NCI-H2196 treated with DMSO at 0.1 percent for 48 hours (cell line): ENCODE data around the gene DNAI2.
"Not testable (repeated sequence)": the region's sequence is repeated elsewhere in the genome, so short reads cannot be mapped to it uniquely, and the experiment has no call there.

Source experiments
- DNase-seq: peaks from one replicate; lab custom pipeline; 2025; ENCODE audit not compliant: unreplicated experiment; lab: John Stamatoyannopoulos, UW

DNAI2 gene

GRCh38 chr17:74274709-74275340 lies 791 bp downstream of the DNAI2 start:
- peak; percentile 16 for DNase-seq

- DNase-seq: no peak
Observed at GRCh38 chr17:74276051-74276476, 2.0 kb downstream of the DNAI2 start.

- DNase-seq: no peak
Observed at GRCh38 chr17:74276541-74277009, 2.5 kb downstream of the DNAI2 start.

GRCh38 chr17:74277935-74278334 lies 3.9 kb downstream of the DNAI2 start:
- DNase-seq: no peak

- not testable (repeated sequence) for DNase-seq
Observed at GRCh38 chr17:74279617-74280016, 5.6 kb downstream of the DNAI2 start.

DNA sequence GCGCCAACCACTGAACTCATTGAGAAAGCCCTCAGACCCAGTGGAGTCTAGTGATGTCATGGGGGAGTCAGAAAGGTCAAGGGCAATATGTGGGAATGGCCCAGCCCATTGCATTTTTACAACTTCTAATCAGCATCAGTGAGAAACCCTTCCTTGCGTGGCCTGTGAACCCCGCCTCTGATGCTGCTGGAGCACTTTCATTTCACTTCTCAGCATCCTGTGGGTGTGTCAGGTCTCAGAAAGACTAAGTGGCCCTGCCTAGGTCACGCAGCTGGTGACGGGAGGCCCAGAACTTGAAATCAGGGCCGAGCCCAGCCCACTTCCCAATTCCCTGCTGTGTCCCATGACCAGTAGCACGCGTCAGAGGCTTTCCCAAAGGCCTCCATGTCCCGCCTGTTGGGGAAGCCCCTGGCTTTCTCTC lies 6.1 kb downstream of the DNAI2 start:
- DNase-seq: no peak

- DNase-seq: no peak
Observed at GRCh38 chr17:74281799-74282198, 7.8 kb downstream of the DNAI2 start.

- DNase-seq: not testable (repeated sequence)
Observed at GRCh38 chr17:74282274-74282586, 8.2 kb downstream of the DNAI2 start.

GRCh38 chr17:74282587-74283370 lies 8.7 kb downstream of the DNAI2 start:
- DNase-seq: no peak

DNA sequence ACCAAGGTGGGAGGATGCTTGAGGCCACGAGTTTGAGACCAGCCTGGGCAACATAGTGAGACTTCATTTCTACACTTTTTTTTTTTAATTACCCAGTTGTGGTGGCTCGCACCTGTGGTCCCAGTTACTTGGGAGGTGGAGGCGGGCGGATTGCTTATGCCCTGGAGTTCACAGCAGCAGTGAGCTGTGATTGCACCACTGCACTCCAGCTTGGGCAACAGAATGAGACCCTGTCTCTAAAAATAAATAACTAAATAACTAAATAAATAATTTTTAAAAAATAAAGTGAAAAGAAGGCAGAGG lies 9.3 kb downstream of the DNAI2 start:
- no peak for DNase-seq

DNA sequence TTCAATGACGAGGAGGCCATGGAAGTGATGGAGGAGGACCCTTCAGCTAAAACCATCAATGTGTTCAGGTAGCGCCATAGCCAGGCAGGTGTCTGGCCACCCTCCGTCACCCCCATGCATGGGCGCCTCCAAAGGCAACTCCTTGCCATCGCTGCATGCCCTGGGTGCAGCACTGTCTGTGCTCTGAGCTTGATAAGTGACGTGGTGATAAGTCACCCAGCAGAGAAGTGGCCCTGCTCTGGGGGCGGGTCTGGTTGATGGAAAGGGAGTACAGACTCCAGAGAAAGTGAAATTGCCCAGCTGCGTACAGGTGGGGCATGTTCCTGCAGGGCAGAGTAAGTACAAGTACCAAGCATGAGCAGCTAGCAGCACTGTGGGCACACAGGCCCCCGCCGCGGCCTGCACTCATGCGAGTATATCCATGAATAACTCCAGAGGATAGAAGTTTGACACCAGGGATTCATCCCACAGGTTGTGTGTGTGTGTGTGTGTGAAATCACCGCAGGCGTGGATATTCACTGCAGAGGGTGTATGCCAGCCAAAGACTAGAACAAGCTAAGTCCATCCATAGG lies 13.1 kb downstream of the DNAI2 start:
- no peak for DNase-seq

DNA sequence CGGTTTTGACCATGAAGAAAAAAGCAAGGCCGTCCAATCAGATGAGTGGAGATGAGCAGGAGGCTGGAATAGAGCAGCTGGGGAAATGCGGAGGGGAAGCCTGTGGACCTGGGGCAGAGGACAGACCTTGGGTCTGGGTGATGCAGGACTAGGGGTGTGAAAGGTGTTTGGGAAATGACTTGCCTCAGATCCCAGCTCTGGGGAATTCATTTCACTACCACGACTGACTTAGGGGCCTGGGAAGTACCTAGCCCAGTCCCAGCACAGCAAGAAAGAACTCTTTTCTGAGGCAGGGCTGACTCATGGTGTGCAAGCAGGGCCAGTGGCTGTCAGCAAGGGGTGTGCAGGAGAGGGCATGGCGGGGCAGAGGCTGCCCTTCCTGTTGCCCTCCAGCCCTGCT lies 14.8 kb downstream of the DNAI2 start:
- DNase-seq: no peak

GRCh38 chr17:74289688-74290087 lies 15.7 kb downstream of the DNAI2 start:
- DNase-seq: no peak

GRCh38 chr17:74290340-74290739 lies 16.3 kb downstream of the DNAI2 start:
- DNase-seq: no peak

- no peak for DNase-seq
Observed at GRCh38 chr17:74292495-74292894, 18.5 kb downstream of the DNAI2 start.

GRCh38 chr17:74295625-74296547 lies 21.9 kb downstream of the DNAI2 start:
- DNase-seq: no peak

DNA sequence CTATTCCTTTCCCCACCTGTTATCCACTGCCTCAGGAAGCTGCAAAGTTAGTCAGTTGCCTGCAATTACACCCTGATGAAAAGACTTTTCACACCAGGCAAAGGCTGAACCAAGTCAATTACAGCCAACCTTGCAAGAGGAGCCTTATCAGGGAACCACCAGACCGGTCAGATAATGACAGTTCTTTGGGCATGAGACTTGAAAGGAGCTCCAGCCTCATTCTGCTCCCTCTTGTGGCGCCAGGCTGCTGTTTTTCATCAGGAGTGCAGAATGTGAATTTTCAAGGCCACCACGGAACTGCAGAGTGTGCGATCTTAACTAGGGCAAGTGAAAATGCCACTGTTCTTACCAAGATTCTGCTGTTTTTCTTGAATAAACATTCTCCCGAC lies 22.5 kb downstream of the DNAI2 start:
- DNase-seq: no peak

DNA sequence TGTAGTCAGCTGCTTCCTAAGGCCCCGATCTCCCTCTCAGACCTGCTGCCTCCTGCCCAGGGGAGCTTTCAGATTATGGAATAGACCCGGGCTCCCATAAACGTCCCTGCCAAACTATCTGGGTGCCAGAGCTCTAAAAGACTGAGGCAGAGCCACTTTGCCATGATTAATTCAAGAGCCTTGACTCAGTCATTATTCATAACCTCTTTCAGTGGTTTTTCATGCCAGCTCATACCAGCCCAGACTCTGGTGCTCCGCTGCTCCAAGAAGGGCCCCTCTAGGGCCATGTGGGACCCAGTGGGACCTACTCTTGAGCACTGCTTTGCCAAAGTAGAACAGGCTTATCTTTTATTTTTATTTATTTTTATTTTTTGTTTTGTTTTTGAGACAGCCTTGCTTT lies 23.9 kb downstream of the DNAI2 start:
- no peak for DNase-seq

- no peak for DNase-seq
Observed at GRCh38 chr17:74298778-74299177, 24.7 kb downstream of the DNAI2 start.

- DNase-seq: no peak
Observed at GRCh38 chr17:74299226-74300009, 25.4 kb downstream of the DNAI2 start.

DNA sequence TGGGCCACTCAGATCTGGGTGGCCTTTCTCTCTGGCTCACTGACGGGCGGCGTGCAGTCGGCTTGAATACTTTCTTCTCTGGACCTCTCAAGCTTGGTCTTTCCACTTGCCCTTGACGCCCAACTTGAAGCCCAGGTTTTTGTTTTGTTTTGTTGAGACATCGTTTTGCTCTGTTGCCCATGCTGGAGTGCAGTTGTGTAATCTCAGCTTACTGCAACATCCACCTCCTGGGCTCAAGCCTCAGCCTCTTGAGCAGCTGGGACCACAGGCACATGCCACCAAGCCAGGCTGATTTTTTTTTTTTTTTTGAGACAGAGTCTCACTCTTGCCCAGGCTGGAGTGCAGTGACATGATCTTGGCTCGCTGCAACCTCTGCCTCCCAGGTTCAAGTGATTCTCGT lies 29.3 kb downstream of the DNAI2 start:
- no peak for DNase-seq
